Neuron (in vitro differentiated cells): Measurements from ENCODE around the gene SLC2A4RG.

Experiments used
- H2AFZ ChIP-seq: one replicate; pipeline ENCODE4 v1.6.1; 2013; ENCODE audit warnings: low read depth, mild to moderate bottlenecking, inconsistent platforms, low read length, moderate library complexity
- H3K27me3 ChIP-seq: one replicate; pipeline ENCODE4 v1.6.1; 2013; ENCODE audit warnings: low read length; ENCODE audit not compliant: insufficient read depth
- H3K36me3 ChIP-seq: one replicate; pipeline ENCODE4 v1.6.1; 2013; ENCODE audit warnings: low read length; ENCODE audit not compliant: insufficient read depth
- H3K4me1 ChIP-seq: one replicate; pipeline ENCODE4 v1.6.1; 2013; ENCODE audit warnings: low read length; ENCODE audit not compliant: insufficient read depth
- H3K4me3 ChIP-seq: 2 replicates; pipeline ENCODE4 v1.5.1; 2013; ENCODE audit warnings: mild to moderate bottlenecking, low read length, moderate library complexity
- H3K9me3 ChIP-seq: one replicate; pipeline ENCODE4 v1.6.1; 2013; ENCODE audit warnings: low read length

SLC2A4RG gene

DNA sequence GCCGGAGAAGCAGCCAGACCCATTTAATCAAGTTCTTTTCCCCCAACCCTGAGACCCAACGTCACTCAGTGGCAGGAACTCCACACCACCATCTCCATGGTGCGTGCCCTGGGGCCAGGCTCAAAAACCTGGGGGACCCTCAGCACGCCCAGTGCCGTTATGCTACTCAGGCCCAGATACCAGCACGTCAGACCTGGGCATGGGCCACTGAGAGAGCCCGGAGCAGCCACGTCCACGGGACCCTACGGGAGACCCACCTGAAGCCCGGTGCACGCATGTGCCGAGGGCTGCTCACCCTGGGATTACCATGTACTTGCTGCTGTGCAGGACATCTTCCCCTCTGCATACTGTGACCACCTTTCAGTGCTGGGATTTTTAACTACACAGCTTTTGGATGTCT lies 13.8 kb downstream of the SLC2A4RG start:
- Histone ChIP-seq H2AFZ (no peak overlapping the region), H3K4me1 (peaks cover 6% of the 10 kb centered on the region), H3K4me3 (no peak overlapping the region), H3K27me3 (no peaks in the 10 kb centered on the region), H3K9me3 (no peaks in the 10 kb centered on the region), H3K36me3 (peaks cover 12% of the 10 kb centered on the region)

- no peak overlapping the region for H3K4me3 ChIP-seq
- no peak overlapping the region for H2AFZ ChIP-seq
- H3K36me3 ChIP-seq, result peaks cover 12% of the 10 kb centered on the region
- peaks cover 6% of the 10 kb centered on the region for H3K4me1 ChIP-seq
- no peaks in the 10 kb centered on the region for H3K9me3 ChIP-seq
- H3K27me3 ChIP-seq, result no peaks in the 10 kb centered on the region
Observed at GRCh38 chr20:63754008-63754407, 14.4 kb downstream of the SLC2A4RG start.

DNA sequence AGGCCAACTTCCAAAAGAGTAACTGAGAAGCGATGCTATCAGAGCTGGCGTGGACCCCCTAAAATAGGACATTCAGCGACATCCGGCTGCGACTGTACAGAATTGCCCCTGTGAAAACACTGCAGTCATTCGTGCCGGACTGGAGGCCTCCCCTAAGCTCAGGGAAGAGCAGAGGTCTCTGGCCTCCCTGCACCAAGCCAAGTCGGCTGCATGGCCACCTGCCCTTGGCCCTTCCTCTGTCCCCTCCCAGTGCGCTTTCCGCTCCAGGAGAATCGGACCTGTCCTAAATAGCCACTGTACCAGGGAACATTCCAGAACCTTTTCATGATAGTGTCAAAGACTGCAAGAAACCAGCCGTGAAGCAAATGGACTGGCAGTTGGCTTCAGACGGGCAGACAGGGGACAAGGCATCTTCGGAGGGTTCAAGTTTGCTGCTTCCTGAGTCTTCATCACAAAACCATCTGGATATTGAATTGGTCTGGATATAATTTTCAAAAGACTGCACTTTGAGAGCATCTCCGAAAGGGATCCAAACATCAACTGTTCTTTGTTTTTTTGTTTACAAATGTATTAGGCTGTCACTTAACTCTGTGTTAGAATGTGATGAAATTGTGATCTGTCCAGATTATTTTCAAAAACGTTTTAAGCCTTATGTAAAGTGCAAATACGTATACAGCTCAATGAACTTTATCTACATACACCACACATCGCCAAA lies 16.5 kb downstream of the SLC2A4RG start:
- Histone ChIP-seq H3K9me3 (no peaks in the 10 kb centered on the region), H3K4me3 (no peak overlapping the region), H3K36me3 (peaks cover 9% of the 10 kb centered on the region), H3K4me1 (peaks cover 2% of the 10 kb centered on the region), H3K27me3 (no peaks in the 10 kb centered on the region), H2AFZ (no peak overlapping the region)

DNA sequence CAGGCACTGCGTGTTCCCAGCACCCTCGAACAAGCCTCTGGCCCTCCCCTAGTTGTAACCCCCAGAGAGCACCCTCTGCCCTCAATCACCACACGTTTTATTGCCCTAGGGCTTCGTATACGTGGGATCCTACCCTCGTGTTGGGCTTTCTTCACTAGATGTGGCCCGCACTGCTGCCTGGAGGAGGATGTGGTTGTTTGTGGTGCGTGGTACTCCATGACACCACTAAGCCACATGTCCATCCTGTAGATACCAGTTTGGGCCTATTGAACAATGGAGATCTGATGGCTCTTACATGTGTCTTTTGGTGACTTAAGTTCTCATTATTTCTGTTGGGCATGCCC lies 17.0 kb downstream of the SLC2A4RG start:
- Histone ChIP-seq H3K36me3 (peaks cover 9% of the 10 kb centered on the region), H3K9me3 (no peaks in the 10 kb centered on the region), H3K4me1 (no peaks in the 10 kb centered on the region), H2AFZ (no peak overlapping the region), H3K27me3 (no peaks in the 10 kb centered on the region), H3K4me3 (no peak overlapping the region)

- Histone ChIP-seq H3K4me1 (no peaks in the 10 kb centered on the region), H3K9me3 (no peaks in the 10 kb centered on the region), H3K4me3 (no peak overlapping the region), H2AFZ (no peak overlapping the region), H3K27me3 (no peaks in the 10 kb centered on the region), H3K36me3 (peaks cover 3% of the 10 kb centered on the region)
Observed at GRCh38 chr20:63758152-63758551, 18.6 kb downstream of the SLC2A4RG start.

GRCh38 chr20:63759377-63759901 lies 19.9 kb downstream of the SLC2A4RG start:
- no peaks in the 10 kb centered on the region for H3K9me3 ChIP-seq
- H3K4me1 ChIP-seq, result no peaks in the 10 kb centered on the region
- H2AFZ ChIP-seq, result no peak overlapping the region
- no peak overlapping the region for H3K4me3 ChIP-seq
- peaks cover 6% of the 10 kb centered on the region for H3K36me3 ChIP-seq
- H3K27me3 ChIP-seq, result no peaks in the 10 kb centered on the region

- H3K9me3 ChIP-seq, result no peaks in the 10 kb centered on the region
- no peaks in the 10 kb centered on the region for H3K4me1 ChIP-seq
- H2AFZ ChIP-seq, result no peak overlapping the region
- H3K36me3 ChIP-seq, result peaks cover 34% of the 10 kb centered on the region
- H3K4me3 ChIP-seq, result no peak overlapping the region
- H3K27me3 ChIP-seq, result no peaks in the 10 kb centered on the region
Observed at GRCh38 chr20:63765082-63765873, 25.7 kb downstream of the SLC2A4RG start.

- H3K9me3 ChIP-seq, result no peaks in the 10 kb centered on the region
- no peaks in the 10 kb centered on the region for H3K27me3 ChIP-seq
- H3K4me1 ChIP-seq, result no peaks in the 10 kb centered on the region
- no peak overlapping the region for H2AFZ ChIP-seq
- no peak overlapping the region for H3K4me3 ChIP-seq
- peaks cover 36% of the 10 kb centered on the region for H3K36me3 ChIP-seq
Observed at GRCh38 chr20:63765902-63766301, 26.3 kb downstream of the SLC2A4RG start.

- peaks cover 36% of the 10 kb centered on the region for H3K36me3 ChIP-seq
- no peak overlapping the region for H2AFZ ChIP-seq
- H3K9me3 ChIP-seq, result no peaks in the 10 kb centered on the region
- no peaks in the 10 kb centered on the region for H3K4me1 ChIP-seq
- no peaks in the 10 kb centered on the region for H3K27me3 ChIP-seq
- H3K4me3 ChIP-seq, result no peak overlapping the region
Observed at GRCh38 chr20:63766695-63767426, 27.3 kb downstream of the SLC2A4RG start.

DNA sequence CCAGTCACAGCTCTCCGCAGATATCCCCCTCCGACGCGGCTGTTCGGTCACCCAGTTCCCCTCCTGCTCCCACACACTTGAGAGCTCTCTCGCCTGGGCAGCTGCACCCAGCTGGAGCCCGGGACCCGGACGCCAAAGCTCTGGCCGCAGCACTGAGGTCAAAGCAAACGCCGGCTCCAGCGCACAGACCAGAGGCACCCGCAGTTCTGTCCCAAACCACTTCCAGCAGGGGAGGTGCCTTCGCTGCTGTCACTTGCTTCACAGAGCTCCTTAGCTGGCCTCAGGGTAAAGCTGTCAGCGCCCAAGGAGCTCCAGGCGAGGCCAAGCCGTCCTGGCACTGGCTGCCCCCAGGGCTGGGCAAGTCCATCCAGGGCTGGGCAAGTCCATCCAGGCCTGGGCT lies 27.9 kb downstream of the SLC2A4RG start:
- no peaks in the 10 kb centered on the region for H3K27me3 ChIP-seq
- H3K4me1 ChIP-seq, result no peaks in the 10 kb centered on the region
- H3K4me3 ChIP-seq, result no peak overlapping the region
- no peak overlapping the region for H2AFZ ChIP-seq
- H3K36me3 ChIP-seq, result peaks cover 36% of the 10 kb centered on the region
- H3K9me3 ChIP-seq, result no peaks in the 10 kb centered on the region

DNA sequence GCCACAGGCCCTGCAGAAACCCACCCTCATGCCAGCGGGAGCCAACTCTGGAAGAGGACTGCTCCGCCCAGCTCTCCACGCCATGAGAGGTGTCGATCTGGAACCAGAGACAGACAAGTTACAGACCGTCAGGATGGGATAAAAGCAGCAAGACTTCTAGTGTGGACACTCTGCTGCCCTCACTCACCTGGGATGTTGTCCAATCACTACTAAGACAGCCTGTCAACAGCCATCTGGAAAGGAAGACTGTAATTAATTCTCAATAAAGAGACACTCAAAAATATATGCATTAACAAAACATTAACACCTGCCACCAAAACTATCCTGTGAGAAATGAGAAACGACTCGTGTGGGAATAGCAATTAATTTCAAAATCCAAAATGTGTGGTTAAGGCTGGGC lies 28.3 kb downstream of the SLC2A4RG start:
- H2AFZ ChIP-seq, result no peak overlapping the region
- H3K9me3 ChIP-seq, result no peaks in the 10 kb centered on the region
- H3K4me1 ChIP-seq, result no peaks in the 10 kb centered on the region
- peaks cover 36% of the 10 kb centered on the region for H3K36me3 ChIP-seq
- no peaks in the 10 kb centered on the region for H3K27me3 ChIP-seq
- H3K4me3 ChIP-seq, result no peak overlapping the region

DNA sequence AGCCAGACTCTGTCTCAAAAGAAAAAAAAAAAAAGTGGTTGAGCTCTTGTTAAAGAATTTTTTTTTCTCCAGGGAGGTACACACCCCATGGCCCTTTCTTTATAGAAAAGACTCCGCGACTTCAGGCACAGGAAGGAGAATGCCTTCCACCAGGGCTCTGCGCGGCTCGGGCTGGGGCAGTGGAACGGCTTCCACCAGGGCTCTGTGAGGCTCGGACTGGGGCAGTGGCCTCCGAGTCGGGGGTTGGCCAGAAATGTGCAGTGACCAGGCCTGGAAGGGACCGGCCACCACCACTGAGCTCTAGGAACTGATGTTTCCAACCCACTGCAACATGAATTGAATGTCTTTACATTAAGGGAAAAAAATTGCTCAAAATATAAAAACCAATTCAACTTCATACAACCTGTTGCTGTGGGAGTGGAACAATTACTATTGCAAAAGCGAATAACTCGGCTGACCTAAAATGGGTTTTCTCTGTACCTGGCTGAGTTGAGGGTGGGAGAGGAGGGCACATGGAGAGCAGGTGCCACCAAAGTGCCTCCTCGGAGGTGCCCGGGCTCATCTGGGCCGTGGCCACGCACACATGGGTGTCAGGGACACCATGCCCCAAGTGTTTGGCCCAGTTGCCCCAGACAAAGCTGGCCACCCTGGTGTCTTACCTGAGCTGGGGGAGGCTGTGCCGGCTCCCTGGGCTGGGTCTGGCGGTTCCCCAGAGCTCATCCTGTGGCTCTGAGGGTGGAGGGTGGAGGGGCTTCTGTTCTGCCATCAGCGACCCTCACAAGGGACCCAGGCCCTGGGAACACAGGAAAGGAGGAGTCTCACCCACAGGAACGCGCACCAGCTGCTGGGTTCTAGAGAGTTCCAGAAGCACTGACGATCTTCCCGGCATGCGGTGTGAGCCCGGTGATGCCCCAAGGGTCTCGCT lies 29.3 kb downstream of the SLC2A4RG start:
- no peaks in the 10 kb centered on the region for H3K4me1 ChIP-seq
- no peaks in the 10 kb centered on the region for H3K27me3 ChIP-seq
- H3K36me3 ChIP-seq, result peaks cover 33% of the 10 kb centered on the region
- no peaks in the 10 kb centered on the region for H3K9me3 ChIP-seq
- no peak overlapping the region for H2AFZ ChIP-seq
- no peak overlapping the region for H3K4me3 ChIP-seq
